Central memory CD4-positive, alpha-beta T cell (primary cell): ENCODE measurements around the gene LSM3.

Source experiments
- DNase-seq: peaks from one replicate; pipeline ENCODE4 v3.0.0; 2022

The LSM3 gene

GRCh38 chr3:14201940-14202684, 23.5 kb downstream of the LSM3 start:
- DNase-seq: no peak

- DNase-seq: no peak
Observed at GRCh38 chr3:14202874-14203520, 24.4 kb downstream of the LSM3 start.

GRCh38 chr3:14203521-14204079, 25.0 kb downstream of the LSM3 start:
- peak; percentile 26 for DNase-seq

GRCh38 chr3:14204515-14205284, 26.1 kb downstream of the LSM3 start:
- no peak for DNase-seq

GRCh38 chr3:14206548-14207177, 28.0 kb downstream of the LSM3 start:
- no peak for DNase-seq

GRCh38 chr3:14208168-14208567, 29.6 kb downstream of the LSM3 start:
- no peak for DNase-seq

- DNase-seq: no peak
Observed at GRCh38 chr3:14208977-14209394, 30.4 kb downstream of the LSM3 start.

GRCh38 chr3:14209581-14210289, 31.1 kb downstream of the LSM3 start:
- no peak for DNase-seq

GRCh38 chr3:14210290-14210688, 31.7 kb downstream of the LSM3 start:
- no peak for DNase-seq

GRCh38 chr3:14210843-14211594, 32.4 kb downstream of the LSM3 start:
- DNase-seq: no peak

- DNase-seq: no peak
Observed at GRCh38 chr3:14211621-14212020, 33.0 kb downstream of the LSM3 start.

- DNase-seq: no peak
Observed at GRCh38 chr3:14212032-14212431, 33.4 kb downstream of the LSM3 start.

GRCh38 chr3:14213066-14213774, 34.6 kb downstream of the LSM3 start:
- no peak for DNase-seq

GRCh38 chr3:14214764-14215163, 36.1 kb downstream of the LSM3 start:
- no peak for DNase-seq

GRCh38 chr3:14216257-14217048, 37.8 kb downstream of the LSM3 start:
- peak; percentile 22 for DNase-seq

GRCh38 chr3:14218355-14218754, 39.7 kb downstream of the LSM3 start:
- no peak for DNase-seq

- DNase-seq: no peak
Observed at GRCh38 chr3:14220933-14221332, 42.3 kb downstream of the LSM3 start.

- DNase-seq: no peak
Observed at GRCh38 chr3:14221902-14222301, 43.3 kb downstream of the LSM3 start.

- no peak for DNase-seq
Observed at GRCh38 chr3:14222457-14222856, 43.8 kb downstream of the LSM3 start.
